ENCODE measurements around the gene AHRR. TPM values are rescaled to one million over a fixed set of nuclear protein-coding genes. Genes with fewer than 3 reads are reported as not detected.

Gene AHRR
- total and polyA plus RNA-seq, 8 donors = 0.63 to 47.8 (median 1.1) TPM; not detected in 1

- Histone ChIP-seq H3K4me3 (no peak overlapping the region), H3K27ac (no peak overlapping the region), H3K4me1 (no peaks in the 10 kb centered on the region), H3K36me3 (peaks cover 69 to 100% (median 99%) of the 10 kb centered on the region in 4 donors), H3K27me3 (no peaks in the 10 kb centered on the region), H3K9me3 (peaks cover 0 to 12% (median 10%) of the 10 kb centered on the region in 4 donors)
- intact Hi-C loops (cut with DNase I; ENCODE audit: low total_unique reads) = no loop called here
- DNase-seq = no peak
- no peak for TF ChIP-seq POLR2AphosphoS5 (IDR thresholded peaks at IDR 0.05)
- no peak for TF ChIP-seq POLR2A (IDR thresholded peaks at IDR 0.05)
- TF ChIP-seq CTCF (IDR thresholded peaks at IDR 0.05) = no peak
- whole genome bisulfite sequencing, 5 donors = 91 to 93% (median 91%) methylated on average over 11 of the region's 11 CpGs
Observed at GRCh38 chr5:455806-456205, 134.3 kb downstream of the AHRR start.

- Histone ChIP-seq H3K9me3 (peaks cover 0 to 10% (median 8%) of the 10 kb centered on the region in 4 donors), H3K36me3 (peaks cover 68 to 100% (median 97%) of the 10 kb centered on the region in 4 donors)
Observed at GRCh38 chr5:456351-457194, 135.1 kb downstream of the AHRR start.

GRCh38 chr5:457195-457961 lies 135.9 kb downstream of the AHRR start:
- TF ChIP-seq POLR2A (IDR thresholded peaks at IDR 0.05) = no peak
- TF ChIP-seq EP300 (IDR thresholded peaks at IDR 0.05) = no peak
- TF ChIP-seq POLR2AphosphoS5 (IDR thresholded peaks at IDR 0.05) = no peak
- TF ChIP-seq CTCF (IDR thresholded peaks at IDR 0.05) = no peak
- no peaks in the 10 kb centered on the region for H3K27me3 ChIP-seq
- H3K36me3 ChIP-seq = peaks cover 67 to 100% (median 97%) of the 10 kb centered on the region in 4 donors
- intact Hi-C loops (cut with DNase I; ENCODE audit: low total_unique reads) = no loop called here
- H3K27ac ChIP-seq = no peak overlapping the region
- H3K9me3 ChIP-seq = peaks cover 0 to 3% (median under 1%) of the 10 kb centered on the region in 4 donors
- no peaks in the 10 kb centered on the region for H3K4me1 ChIP-seq
- H3K4me3 ChIP-seq = no peak overlapping the region
- WGBS, 5 donors = 93 to 96% (median 93%) methylated on average over 15 to 19 of the region's 19 CpGs
- DNase-seq = no peak

More at GRCh38 chr5:456351-457194, 135.1 kb downstream of the AHRR start:
- no peak overlapping the region for H3K4me3 ChIP-seq
- intact Hi-C loops (cut with DNase I; ENCODE audit: low total_unique reads) = no loop called here
- H3K27me3 ChIP-seq = no peaks in the 10 kb centered on the region
- TF ChIP-seq POLR2AphosphoS5 (IDR thresholded peaks at IDR 0.05) (no peak), POLR2A (IDR thresholded peaks at IDR 0.05) (no peak), CTCF (IDR thresholded peaks at IDR 0.05) (no peak), EP300 (IDR thresholded peaks at IDR 0.05) (no peak)
- DNase-seq = peak in 1 of 2 donors; percentile 15
- H3K4me1 ChIP-seq = no peaks in the 10 kb centered on the region
- WGBS, 5 donors = 75 to 85% (median 84%) methylated on average over 22 to 28 of the region's 28 CpGs
- no peak overlapping the region for H3K27ac ChIP-seq

GRCh38 chr5:458547-459353 lies 137.2 kb downstream of the AHRR start:
- DNase-seq = peak in 1 of 2 donors; percentile 66
- peaks cover 58 to 98% (median 97%) of the 10 kb centered on the region in 4 donors for H3K36me3 ChIP-seq
- no peaks in the 10 kb centered on the region for H3K9me3 ChIP-seq
- intact Hi-C loops (cut with DNase I; ENCODE audit: low total_unique reads) = no loop called here
- H3K4me3 ChIP-seq = no peak overlapping the region
- H3K4me1 ChIP-seq = no peaks in the 10 kb centered on the region
- WGBS, 5 donors = 68 to 82% (median 74%) methylated on average over 17 of the region's 17 CpGs
- H3K27ac ChIP-seq = no peak overlapping the region
- no peaks in the 10 kb centered on the region for H3K27me3 ChIP-seq
- TF ChIP-seq CTCF (IDR thresholded peaks at IDR 0.05) (no peak), POLR2A (IDR thresholded peaks at IDR 0.05) (no peak), EP300 (IDR thresholded peaks at IDR 0.05) (no peak), POLR2AphosphoS5 (IDR thresholded peaks at IDR 0.05) (no peak)

Measured in stomach (tissue), 9 donors.